Stomach smooth muscle (tissue), 2 donors: ENCODE measurements around the gene ANKRD24.
"Not testable (repeated sequence)": the region's sequence is repeated elsewhere in the genome, so short reads cannot be mapped to it uniquely, and the experiment has no call there.

ENCODE experiments used
- H3K27ac ChIP-seq: one replicate; pipeline ENCODE4 v1.7.0; 2013; ENCODE audit warnings: mild to moderate bottlenecking, low read length, inconsistent platforms
- H3K27me3 ChIP-seq, 2 donors: one replicate each; pipeline ENCODE4 v1.7.0; 2013; ENCODE audit warnings: low read length in 2 of 2; ENCODE audit not compliant: insufficient read depth in 2 of 2, control insufficient read depth in 1 of 2
- H3K36me3 ChIP-seq, 2 donors: one replicate each; pipeline ENCODE4 v1.7.0; 2013; ENCODE audit warnings: low read length in 2 of 2; ENCODE audit not compliant: control insufficient read depth in 2 of 2, insufficient read depth in 2 of 2
- H3K4me1 ChIP-seq: one replicate; pipeline ENCODE4 v1.7.0; 2013; ENCODE audit warnings: low read length; ENCODE audit not compliant: control insufficient read depth, insufficient read depth
- H3K4me3 ChIP-seq, 2 donors: one replicate each; pipeline ENCODE4 v1.7.0; 2013; ENCODE audit warnings: low read length in 2 of 2
- H3K9ac ChIP-seq, 2 donors: one replicate each; pipeline ENCODE4 v1.7.0; 2013; ENCODE audit warnings: low read length in 2 of 2, mild to moderate bottlenecking in 1 of 2
- H3K9me3 ChIP-seq, 2 donors: one replicate each; pipeline ENCODE4 v1.7.0; 2013; ENCODE audit warnings: low read length in 2 of 2; ENCODE audit not compliant: control insufficient read depth in 2 of 2
- donor health status: healthy.
- donor health status: Pancreatic carcinoma.

Gene ANKRD24

GRCh38 chr19:4182084-4182810, at the start of gene ANKRD24, which contains the start of gene SIRT6:
ANKRD24 (plus strand) TSS chr19:4182689; CDS start chr19:4186426, 3,737 bp downstream.
SIRT6 (minus strand) TSS chr19:4182563; CDS start chr19:4182539, 24 bp downstream.
- Histone ChIP-seq H3K27ac (peak within 1 kb of the TSS; percentile 74), H3K9me3 (no peaks in the 10 kb centered on the region), H3K4me3 (peak within 1 kb of the TSS; percentile 94 to 95), H3K4me1 (peaks cover 23% of the 10 kb centered on the region), H3K9ac (peak within 1 kb of the TSS; percentile 93 to 96), H3K27me3 (peaks cover 2 to 9% of the 10 kb centered on the region in 2 donors), H3K36me3 (peaks cover 0 to 5% of the 10 kb centered on the region in 2 donors)

GRCh38 chr19:4134351-4134750, 48.1 kb upstream of the ANKRD24 start:
- no peaks in the 10 kb centered on the region for H3K9me3 ChIP-seq
- H3K27ac ChIP-seq: no peak overlapping the region
- H3K36me3 ChIP-seq: no peaks in the 10 kb centered on the region
- H3K9ac ChIP-seq: no peak overlapping the region
- H3K4me1 ChIP-seq: no peaks in the 10 kb centered on the region
- H3K27me3 ChIP-seq: peaks cover 0 to 5% of the 10 kb centered on the region in 2 donors
- H3K4me3 ChIP-seq: no peak overlapping the region

- H3K4me1 ChIP-seq, H3K4me3 ChIP-seq, H3K9me3 ChIP-seq, H3K27me3 ChIP-seq, H3K9ac ChIP-seq, H3K36me3 ChIP-seq, H3K27ac ChIP-seq: not testable (repeated sequence)
Measured at GRCh38 chr19:4135386-4135785, 47.1 kb upstream of the ANKRD24 start.

DNA sequence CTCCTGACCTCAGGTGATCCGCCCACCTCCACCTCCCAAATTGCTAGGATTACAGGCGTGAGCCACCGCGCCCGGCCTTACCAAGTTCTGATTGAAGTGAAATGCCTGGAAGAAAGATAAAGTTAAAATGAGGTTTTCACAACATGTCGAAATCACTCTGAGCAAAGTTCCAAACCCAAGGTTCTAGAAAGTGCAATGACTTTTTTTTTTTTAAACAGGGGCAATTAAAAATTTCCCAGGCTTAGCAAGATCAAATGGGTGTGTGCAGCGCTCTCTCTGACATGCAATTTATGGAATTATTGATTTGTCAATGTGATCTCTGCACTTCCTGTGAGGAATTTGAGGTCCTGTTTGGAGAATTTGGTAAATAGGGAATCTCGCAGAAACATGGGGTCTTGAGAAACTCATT, 45.8 kb upstream of the ANKRD24 start:
- Histone ChIP-seq H3K4me3 (no peak overlapping the region), H3K4me1 (no peaks in the 10 kb centered on the region), H3K9me3 (no peaks in the 10 kb centered on the region), H3K9ac (no peak overlapping the region), H3K27ac (no peak overlapping the region), H3K36me3 (no peaks in the 10 kb centered on the region), H3K27me3 (peaks cover 0 to 5% of the 10 kb centered on the region in 2 donors)

GRCh38 chr19:4138445-4138844, 44.0 kb upstream of the ANKRD24 start:
- peaks cover 0 to 5% of the 10 kb centered on the region in 2 donors for H3K27me3 ChIP-seq
- no peaks in the 10 kb centered on the region for H3K36me3 ChIP-seq
- H3K4me1 ChIP-seq: no peaks in the 10 kb centered on the region
- no peak overlapping the region for H3K4me3 ChIP-seq
- H3K9ac ChIP-seq: no peak overlapping the region
- no peak overlapping the region for H3K27ac ChIP-seq
- no peaks in the 10 kb centered on the region for H3K9me3 ChIP-seq

GRCh38 chr19:4139614-4140236, 42.8 kb upstream of the ANKRD24 start:
- Histone ChIP-seq H3K27me3 (peaks cover 0 to 2% of the 10 kb centered on the region in 2 donors), H3K9me3 (no peaks in the 10 kb centered on the region), H3K36me3 (no peaks in the 10 kb centered on the region), H3K4me1 (no peaks in the 10 kb centered on the region), H3K4me3 (no peak overlapping the region), H3K9ac (no peak overlapping the region), H3K27ac (no peak overlapping the region)

- Histone ChIP-seq H3K9ac (peak overlapping the region in 1 of 2 donors; percentile 5), H3K4me3 (no peak overlapping the region), H3K36me3 (no peaks in the 10 kb centered on the region)
Measured at GRCh38 chr19:4140237-4140711, 42.2 kb upstream of the ANKRD24 start.

DNA sequence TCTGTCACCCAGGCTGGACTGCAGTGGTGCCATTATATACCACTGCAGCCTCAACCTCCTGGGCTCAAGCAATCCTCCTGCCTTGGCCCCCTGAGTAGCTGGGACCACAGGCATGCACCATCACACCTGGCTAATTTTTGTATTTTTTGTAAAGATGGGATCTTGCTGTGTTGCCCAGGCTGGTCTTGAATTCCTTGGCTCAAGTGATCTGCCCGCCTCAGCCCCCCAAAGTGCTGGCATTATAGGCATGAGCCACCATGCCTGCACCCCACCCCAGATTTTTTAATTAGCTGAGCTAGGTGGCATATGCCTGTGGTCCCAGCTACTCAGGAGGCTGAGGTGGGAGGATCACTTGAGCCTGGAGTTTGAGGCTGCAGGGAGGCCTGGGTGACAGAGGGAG, 39.6 kb upstream of the ANKRD24 start:
- H3K9ac ChIP-seq, H3K9me3 ChIP-seq, H3K27me3 ChIP-seq, H3K36me3 ChIP-seq, H3K27ac ChIP-seq, H3K4me1 ChIP-seq, H3K4me3 ChIP-seq: not testable (repeated sequence)

More at GRCh38 chr19:4140237-4140711, 42.2 kb upstream of the ANKRD24 start:
- H3K9me3 ChIP-seq: no peaks in the 10 kb centered on the region
- peaks cover 0 to 2% of the 10 kb centered on the region in 2 donors for H3K27me3 ChIP-seq
- H3K4me1 ChIP-seq: no peaks in the 10 kb centered on the region
- no peak overlapping the region for H3K27ac ChIP-seq

GRCh38 chr19:4144666-4145249, 37.7 kb upstream of the ANKRD24 start:
- Histone ChIP-seq H3K27me3 (peaks cover 2 to 8% of the 10 kb centered on the region in 2 donors), H3K9me3 (no peaks in the 10 kb centered on the region), H3K4me3 (no peak overlapping the region), H3K27ac (no peak overlapping the region), H3K36me3 (no peaks in the 10 kb centered on the region), H3K9ac (no peak overlapping the region), H3K4me1 (no peaks in the 10 kb centered on the region)

- Histone ChIP-seq H3K36me3 (no peaks in the 10 kb centered on the region), H3K9me3 (no peaks in the 10 kb centered on the region), H3K9ac (no peak overlapping the region), H3K4me1 (no peaks in the 10 kb centered on the region), H3K27me3 (peaks cover 11 to 16% of the 10 kb centered on the region in 2 donors), H3K27ac (no peak overlapping the region), H3K4me3 (no peak overlapping the region)
Measured at GRCh38 chr19:4149518-4150288, 32.8 kb upstream of the ANKRD24 start.
